HG03575 (cell line): ENCODE measurements around the gene PWWP2A.

Experiments
- ATAC-seq: cut with Tn5 transposase; IDR thresholded peaks from one replicate; pipeline ENCODE4 v1.9.1; 2021; ENCODE audit not compliant: unreplicated experiment, insufficient number of reproducible peaks, low FRiP score; ENCODE audit errors: extremely low read depth

Gene PWWP2A

DNA sequence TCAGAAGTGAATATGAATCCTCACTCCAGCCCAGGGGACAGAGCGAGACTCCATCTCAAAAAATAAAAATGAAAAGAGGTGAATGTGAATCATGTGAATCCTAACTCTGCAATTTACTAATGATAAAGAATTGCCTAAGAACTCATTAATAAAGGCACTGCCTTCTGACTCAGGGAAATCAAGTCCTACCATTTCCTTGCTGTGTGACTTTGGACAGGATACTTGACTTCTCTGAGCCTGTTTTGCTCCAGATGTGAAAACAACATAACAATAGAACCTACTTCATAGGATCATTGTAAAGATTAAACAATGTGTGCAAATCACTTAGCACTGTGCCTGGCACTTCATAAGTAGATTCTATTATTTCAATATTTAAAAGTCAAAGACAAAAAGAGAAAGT, 15.1 kb upstream of the PWWP2A start:
- no peak for ATAC-seq

DNA sequence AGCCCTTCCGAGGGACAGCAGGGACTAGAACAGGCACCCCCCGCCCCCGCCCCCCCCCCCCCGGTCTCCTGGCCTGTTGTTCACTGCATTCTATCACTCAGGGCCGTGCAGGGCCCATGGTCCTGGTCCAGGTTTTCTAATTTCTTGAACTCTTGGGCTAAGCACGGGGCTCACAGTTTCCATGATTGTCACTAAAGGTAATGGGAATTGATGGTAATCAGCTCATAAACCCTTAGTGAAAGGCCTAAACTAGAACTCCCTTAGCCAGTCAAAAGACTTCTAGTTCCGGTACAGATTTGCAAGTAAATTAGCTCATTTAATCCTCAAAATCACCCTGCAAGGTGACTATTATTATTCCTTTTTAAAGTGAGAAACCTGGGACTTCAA, 14.7 kb upstream of the PWWP2A start:
- ATAC-seq = no peak

GRCh38 chr5:160133071-160133917, 14.0 kb upstream of the PWWP2A start:
- ATAC-seq = no peak

GRCh38 chr5:160129841-160130240, 10.6 kb upstream of the PWWP2A start:
- no peak for ATAC-seq

DNA sequence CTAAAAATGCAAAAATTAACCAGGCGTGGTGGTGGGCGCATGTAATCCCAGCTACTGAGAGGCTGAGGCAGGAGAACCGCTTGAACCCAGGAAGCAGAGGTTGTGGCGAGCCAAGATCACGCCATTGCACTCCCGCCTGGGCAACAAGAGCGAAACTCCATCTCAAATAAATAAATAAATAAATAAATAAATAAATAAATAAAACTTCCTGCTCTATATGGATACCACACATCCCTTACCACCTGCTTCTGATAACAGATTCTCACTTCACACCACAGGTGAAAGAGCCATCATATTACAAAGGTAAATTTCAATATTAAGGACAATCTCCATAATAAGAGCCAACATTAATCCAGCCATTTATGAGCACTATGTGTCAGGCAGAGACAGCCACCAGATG, 9.4 kb upstream of the PWWP2A start:
- no peak for ATAC-seq

- ATAC-seq = no peak
Observed at GRCh38 chr5:160119905-160120266, 636 bp upstream of the PWWP2A start.

DNA sequence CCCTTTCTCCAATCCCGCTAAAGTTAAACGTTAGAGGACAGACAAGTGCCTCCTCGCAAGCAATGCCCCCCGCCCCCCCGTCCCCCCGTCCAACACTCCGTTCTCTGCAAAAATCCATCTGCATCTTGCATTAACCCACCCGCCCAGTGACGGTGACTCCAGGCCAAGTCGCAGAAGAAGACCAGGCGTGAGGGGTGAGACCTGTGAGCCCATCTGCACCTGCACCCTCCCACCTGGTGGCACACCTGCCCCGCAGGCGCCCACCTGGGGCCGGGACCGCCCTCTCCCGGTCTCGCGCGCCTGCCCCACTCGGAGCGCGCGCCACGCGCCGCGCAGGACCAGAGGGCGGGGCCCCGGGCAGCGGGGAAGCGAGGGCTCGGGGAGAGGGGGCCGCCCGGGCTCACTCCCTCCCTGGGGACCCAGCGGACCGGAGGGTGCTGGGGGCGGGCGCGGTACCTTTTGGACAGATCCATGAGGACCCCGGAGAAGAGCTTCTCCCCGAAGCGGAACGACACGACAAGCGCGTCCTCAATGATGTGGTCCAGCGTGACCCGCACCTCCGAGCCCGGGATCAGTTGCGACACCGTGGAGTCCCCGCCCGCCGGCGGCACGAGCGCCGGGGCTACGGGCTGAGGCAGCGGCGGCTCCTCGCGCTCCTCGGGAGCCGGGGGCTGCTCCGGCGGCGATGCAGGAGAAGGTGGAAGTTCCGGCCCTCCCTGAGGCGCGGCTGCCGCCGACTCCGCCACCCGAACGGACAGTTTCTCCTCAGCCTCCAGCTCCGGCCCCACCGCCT, 705 bp downstream of the PWWP2A start:
- no peak for ATAC-seq

- no peak for ATAC-seq
Observed at GRCh38 chr5:160116991-160117390, 2.3 kb downstream of the PWWP2A start.

GRCh38 chr5:160108124-160108523, 11.1 kb downstream of the PWWP2A start:
- no peak for ATAC-seq

GRCh38 chr5:160105686-160106360, 13.4 kb downstream of the PWWP2A start:
- no peak for ATAC-seq

- ATAC-seq = no peak
Observed at GRCh38 chr5:160097991-160098390, 21.3 kb downstream of the PWWP2A start.

DNA sequence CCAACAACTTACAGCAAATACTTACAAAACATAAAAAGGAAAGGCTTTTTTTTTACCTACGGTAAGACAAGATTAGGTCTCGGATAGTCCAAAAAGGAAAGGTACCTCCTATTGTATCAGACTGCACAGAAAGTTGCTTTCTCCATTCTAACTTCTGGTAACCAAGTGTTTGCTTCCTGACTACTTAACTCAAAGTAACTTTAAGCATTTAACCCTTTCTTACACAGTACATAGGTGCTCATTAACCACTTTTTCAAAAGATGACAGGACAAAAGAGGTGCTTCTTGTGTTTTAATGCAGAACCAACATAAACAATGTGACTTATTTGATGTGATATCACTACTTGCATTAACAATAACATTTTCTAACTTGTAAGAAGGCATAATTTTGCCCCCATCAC, 23.1 kb downstream of the PWWP2A start:
- no peak for ATAC-seq

DNA sequence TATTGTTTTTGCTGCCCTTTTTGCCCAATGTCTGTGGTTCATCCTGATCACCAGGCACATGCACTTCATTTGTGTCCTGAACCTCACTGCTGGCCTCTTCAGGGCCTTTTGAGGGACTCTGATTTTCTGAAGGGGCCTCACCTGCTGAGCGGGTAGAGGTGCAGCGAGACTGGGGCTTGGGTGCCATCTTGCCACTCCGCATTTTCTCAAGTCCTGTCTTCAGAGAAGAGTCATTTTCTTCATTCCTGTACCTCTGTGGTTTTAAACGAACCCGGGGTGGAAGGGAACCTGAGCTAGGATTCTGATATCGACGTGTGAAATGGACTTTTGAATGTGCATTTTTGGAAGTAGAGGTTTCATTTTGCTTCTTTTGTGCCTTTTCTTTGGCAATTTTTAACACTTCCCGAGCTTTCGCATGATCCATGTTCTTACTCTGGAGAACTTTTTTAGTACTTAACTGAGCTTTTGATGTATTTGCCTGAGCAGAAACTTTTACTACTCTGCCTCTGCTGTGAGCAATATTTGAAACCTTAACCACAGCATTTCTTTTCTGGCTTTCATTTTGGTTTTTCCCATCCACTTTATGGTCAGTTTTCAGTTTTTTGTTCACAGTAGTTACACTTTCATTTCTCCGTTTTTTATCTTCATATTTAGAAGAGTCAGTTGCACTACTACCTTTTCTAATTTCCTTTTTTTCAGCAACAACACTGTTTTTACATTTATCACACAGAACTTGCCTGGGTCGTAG, 26.1 kb downstream of the PWWP2A start:
- no peak for ATAC-seq

GRCh38 chr5:160092514-160092913, 26.7 kb downstream of the PWWP2A start:
- ATAC-seq = no peak

- no peak for ATAC-seq
Observed at GRCh38 chr5:160090059-160090458, 29.2 kb downstream of the PWWP2A start.

- no peak for ATAC-seq
Observed at GRCh38 chr5:160089531-160089930, 29.7 kb downstream of the PWWP2A start.

- ATAC-seq = no peak
Observed at GRCh38 chr5:160088805-160089204, 30.4 kb downstream of the PWWP2A start.

- ATAC-seq = no peak
Observed at GRCh38 chr5:160087199-160087598, 32.1 kb downstream of the PWWP2A start.

DNA sequence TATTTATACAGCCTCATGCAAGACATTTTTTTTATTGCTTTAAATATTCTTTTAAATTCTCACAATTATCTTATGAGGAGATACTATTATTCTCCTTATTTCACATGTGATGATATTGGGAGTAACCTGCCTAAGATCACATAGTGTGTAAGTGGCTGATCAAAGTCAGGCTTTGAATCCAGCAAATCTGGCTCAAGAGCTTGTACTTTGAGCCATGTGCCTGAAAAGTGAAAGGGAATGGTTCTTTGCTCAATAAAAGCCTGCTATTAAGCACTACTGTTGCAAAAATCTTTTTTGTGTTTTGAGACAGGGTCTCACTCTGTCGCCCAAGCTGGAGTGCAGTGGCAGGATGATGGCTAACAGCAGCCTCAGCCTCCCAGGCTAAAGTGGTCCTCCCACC, 35.1 kb downstream of the PWWP2A start:
- no peak for ATAC-seq
